ENCODE measurements around the gene PDXK. TPM values are rescaled to one million over a fixed set of nuclear protein-coding genes. Genes with fewer than 3 reads are reported as not detected.

The PDXK gene
- total and polyA plus RNA-seq, 2 donors from 2014 or later, result 122 to 210 TPM

GRCh38 chr21:43701936-43702784 is 16.8 kb upstream of the PDXK start:
- peak overlapping the region in 1 of 3 donors; percentile 24 for H3K9ac ChIP-seq (ENCODE audit: low read length in 3 of 3)
- H3K27me3 ChIP-seq (ENCODE audit: control insufficient read depth, insufficient read depth, low read length), result no peaks in the 10 kb centered on the region
- H3K4me1 ChIP-seq (ENCODE audit: control insufficient read depth in 2 of 3, insufficient read depth in 2 of 3, low read depth in 1 of 3, low read length in 3 of 3), result peaks cover 0 to 9% (median 5%) of the 10 kb centered on the region in 3 donors
- FAIRE-seq (no peak), DNase-seq (peak in 1 of 5 donors; percentile 69)
- H3K27ac ChIP-seq (ENCODE audit: low read depth in 2 of 2, low read length in 2 of 2), result peak overlapping the region; percentile 52 to 61
- H3K4me3 ChIP-seq (ENCODE audit: low read length in 3 of 3), result peak overlapping the region in 1 of 3 donors; percentile 19
- no peaks in the 10 kb centered on the region for H3K9me3 ChIP-seq (ENCODE audit: control insufficient read depth in 2 of 3, insufficient read depth in 1 of 3, low read length in 3 of 3)
- intact Hi-C loops (cut with DNase I), result no loop called here
- no peak for TF ChIP-seq CTCF (IDR thresholded peaks at IDR 0.05; ENCODE audit: borderline replicate concordance, extremely low read depth, insufficient read depth)
- H3K36me3 ChIP-seq (ENCODE audit: control insufficient read depth in 2 of 3, insufficient read depth in 3 of 3, low read length in 3 of 3), result no peaks in the 10 kb centered on the region

GRCh38 chr21:43702785-43703034 is 16.2 kb upstream of the PDXK start:
- intact Hi-C loops (cut with DNase I), result no loop called here
- DNase-seq (no peak), FAIRE-seq (no peak)
- Histone ChIP-seq H3K9ac (ENCODE audit: low read length in 3 of 3) (peak overlapping the region in 1 of 3 donors; percentile 24), H3K4me3 (ENCODE audit: low read length in 3 of 3) (peak overlapping the region in 1 of 3 donors; percentile 19), H3K36me3 (ENCODE audit: control insufficient read depth in 2 of 3, insufficient read depth in 3 of 3, low read length in 3 of 3) (no peaks in the 10 kb centered on the region), H3K4me1 (ENCODE audit: control insufficient read depth in 2 of 3, insufficient read depth in 2 of 3, low read depth in 1 of 3, low read length in 3 of 3) (peaks cover 0 to 9% (median 5%) of the 10 kb centered on the region in 3 donors), H3K27me3 (ENCODE audit: control insufficient read depth, insufficient read depth, low read length) (no peaks in the 10 kb centered on the region), H3K9me3 (ENCODE audit: control insufficient read depth in 2 of 3, insufficient read depth in 1 of 3, low read length in 3 of 3) (no peaks in the 10 kb centered on the region), H3K27ac (ENCODE audit: low read depth in 2 of 2, low read length in 2 of 2) (peak overlapping the region; percentile 52 to 61)
- TF ChIP-seq CTCF (IDR thresholded peaks at IDR 0.05; ENCODE audit: borderline replicate concordance, extremely low read depth, insufficient read depth), result no peak

GRCh38 chr21:43703035-43703880 is 15.7 kb upstream of the PDXK start:
- FAIRE-seq (no peak), DNase-seq (peak; percentile 72 to 81 (median 79))
- H3K4me3 ChIP-seq (ENCODE audit: low read length in 3 of 3), result peak overlapping the region in 1 of 3 donors; percentile 19
- intact Hi-C loops (cut with DNase I), result no loop called here
- peak overlapping the region in 1 of 3 donors; percentile 24 for H3K9ac ChIP-seq (ENCODE audit: low read length in 3 of 3)
- H3K9me3 ChIP-seq (ENCODE audit: control insufficient read depth in 2 of 3, insufficient read depth in 1 of 3, low read length in 3 of 3), result no peaks in the 10 kb centered on the region
- peak overlapping the region; percentile 52 to 61 for H3K27ac ChIP-seq (ENCODE audit: low read depth in 2 of 2, low read length in 2 of 2)
- no peaks in the 10 kb centered on the region for H3K27me3 ChIP-seq (ENCODE audit: control insufficient read depth, insufficient read depth, low read length)
- peak; percentile 7 for TF ChIP-seq CTCF (IDR thresholded peaks at IDR 0.05; ENCODE audit: borderline replicate concordance, extremely low read depth, insufficient read depth)
- H3K4me1 ChIP-seq (ENCODE audit: control insufficient read depth in 2 of 3, insufficient read depth in 2 of 3, low read depth in 1 of 3, low read length in 3 of 3), result peaks cover 0 to 9% (median 5%) of the 10 kb centered on the region in 3 donors
- H3K36me3 ChIP-seq (ENCODE audit: control insufficient read depth in 2 of 3, insufficient read depth in 3 of 3, low read length in 3 of 3), result no peaks in the 10 kb centered on the region

Data from kidney (tissue), 14 donors.